Caco-2 (cell line): ENCODE measurements around the gene ZNF579. TPM values are rescaled to one million over a fixed set of nuclear protein-coding genes. Genes with fewer than 3 reads are reported as not detected.

Source experiments
- BruUV-seq: library from RNA; stranded (reverse); fragments of 400-500 nt; replicated peaks from 2 replicates; lab custom pipeline; 2021; lab: Mats Ljungman, UMichigan
- CTCF ChIA-PET: fragments of 300-600 bp; sonication (Branson Sonifier 250); formaldehyde crosslinking; loops from one replicate; lab custom pipeline; 2022; ENCODE audit warnings: antibody characterized with exemption; lab: Charles Lee
- POLR2A ChIA-PET: fragments of 300-600 bp; sonication (Branson Sonifier 250); formaldehyde crosslinking; loops from one replicate; lab custom pipeline; 2022; ENCODE audit warnings: antibody characterized with exemption; lab: Charles Lee
- DNase-seq, 2 experiments: peaks; one replicate each; pipeline versions ENCODE4 v3.0.0 to v3.0.0-alpha.2; 2020 to 2022
- H3K27me3 ChIP-seq: replicated peaks from 2 replicates; pipeline ENCODE4 v1.6.0; 2011; ENCODE audit warnings: low read length; ENCODE audit not compliant: control insufficient read depth, insufficient read depth
- H3K36me3 ChIP-seq: 2 replicates; pipeline ENCODE4 v1.5.1; 2011; ENCODE audit warnings: low read length; ENCODE audit not compliant: control insufficient read depth, insufficient read depth
- H3K4me1 ChIP-seq: fragments of 250-450 bp; sonication (Bioruptor Pico); 2 replicates; pipeline ENCODE4 v1.5.1; 2020; ENCODE audit warnings: mild to moderate bottlenecking
- H3K4me3 ChIP-seq: 2 replicates; pipeline ENCODE4 v1.5.1; 2011; ENCODE audit warnings: low read depth, mild to moderate bottlenecking, control low read depth, low read length
- H3K9me3 ChIP-seq: fragments of 250-450 bp; sonication (Bioruptor Pico); 2 replicates; pipeline ENCODE4 v1.5.1; 2020; ENCODE audit warnings: mild to moderate bottlenecking, moderate library complexity
- H3K27ac Mint-ChIP-seq: one replicate; pipeline ENCODE4 v1.8.0; 2022; ENCODE audit warnings: mixed read lengths; ENCODE audit not compliant: unreplicated experiment
- H3K27me3 Mint-ChIP-seq: one replicate; pipeline ENCODE4 v1.8.0; 2022; ENCODE audit warnings: mixed read lengths; ENCODE audit not compliant: insufficient read depth, unreplicated experiment
- H3K36me3 Mint-ChIP-seq: one replicate; pipeline ENCODE4 v1.8.0; 2022; ENCODE audit warnings: mild to moderate bottlenecking, mixed read lengths; ENCODE audit not compliant: insufficient read depth, unreplicated experiment
- H3K4me1 Mint-ChIP-seq: one replicate; pipeline ENCODE4 v1.8.0; 2022; ENCODE audit warnings: low read depth, mixed read lengths; ENCODE audit not compliant: unreplicated experiment
- H3K4me3 Mint-ChIP-seq: one replicate; pipeline ENCODE4 v1.8.0; 2022; ENCODE audit warnings: mild to moderate bottlenecking, moderate library complexity, mixed read lengths; ENCODE audit not compliant: unreplicated experiment
- H3K9me3 Mint-ChIP-seq: one replicate; pipeline ENCODE4 v1.8.0; 2022; ENCODE audit warnings: mixed read lengths; ENCODE audit not compliant: unreplicated experiment
- intact Hi-C: fragments of 100-400 bp; cut with micrococcal nuclease; formaldehyde crosslinking; loops from one replicate; pipeline ENCODE4 v1.10.0; 2022; ENCODE audit not compliant: unreplicated experiment
- total RNA-seq: library from RNA; stranded (reverse); gene quantifications from 2 replicates; pipeline ENCODE4 v1.2.3, GENCODE V29; 2022
- TF ChIP-seq, protein P1 (sequence below), 2 experiments: fragments of 200-600 bp in 1 of 2; IDR thresholded peaks; 1 replicate in 1 of 2; 2 replicates in 1 of 2; pipeline versions ENCODE4 v1.5.1 to v1.8.0; 2011 to 2022; ENCODE audit warnings: antibody characterized with exemption in 1 of 2, control low read depth in 1 of 2, inconsistent platforms in 1 of 2, low read depth in 1 of 2, low read length in 1 of 2, mild to moderate bottlenecking in 1 of 2, moderate library complexity in 1 of 2; ENCODE audit not compliant: insufficient read depth in 1 of 2, severe bottlenecking in 1 of 2, unreplicated experiment in 1 of 2

Gene ZNF579
- total RNA-seq, 1 experiment from 2014 or later = 30.4 TPM

- TSS peak; percentile 24 for BruUV-seq
- peaks cover 9% of the 10 kb centered on the region for H3K9me3 Mint-ChIP-seq
- Histone ChIP-seq H3K4me3 (peak within 1 kb of the TSS; percentile 70), H3K36me3 (peaks cover 3% of the 10 kb centered on the region), H3K9me3 (no peaks in the 10 kb centered on the region), H3K27me3 (no peaks in the 10 kb centered on the region), H3K4me1 (peaks cover 5% of the 10 kb centered on the region)
- TF ChIP-seq, protein P1, sequence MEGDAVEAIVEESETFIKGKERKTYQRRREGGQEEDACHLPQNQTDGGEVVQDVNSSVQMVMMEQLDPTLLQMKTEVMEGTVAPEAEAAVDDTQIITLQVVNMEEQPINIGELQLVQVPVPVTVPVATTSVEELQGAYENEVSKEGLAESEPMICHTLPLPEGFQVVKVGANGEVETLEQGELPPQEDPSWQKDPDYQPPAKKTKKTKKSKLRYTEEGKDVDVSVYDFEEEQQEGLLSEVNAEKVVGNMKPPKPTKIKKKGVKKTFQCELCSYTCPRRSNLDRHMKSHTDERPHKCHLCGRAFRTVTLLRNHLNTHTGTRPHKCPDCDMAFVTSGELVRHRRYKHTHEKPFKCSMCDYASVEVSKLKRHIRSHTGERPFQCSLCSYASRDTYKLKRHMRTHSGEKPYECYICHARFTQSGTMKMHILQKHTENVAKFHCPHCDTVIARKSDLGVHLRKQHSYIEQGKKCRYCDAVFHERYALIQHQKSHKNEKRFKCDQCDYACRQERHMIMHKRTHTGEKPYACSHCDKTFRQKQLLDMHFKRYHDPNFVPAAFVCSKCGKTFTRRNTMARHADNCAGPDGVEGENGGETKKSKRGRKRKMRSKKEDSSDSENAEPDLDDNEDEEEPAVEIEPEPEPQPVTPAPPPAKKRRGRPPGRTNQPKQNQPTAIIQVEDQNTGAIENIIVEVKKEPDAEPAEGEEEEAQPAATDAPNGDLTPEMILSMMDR (IDR thresholded peaks at IDR 0.05; ENCODE audit: insufficient read depth in 1 of 2, low read depth in 1 of 2, low read length in 1 of 2, severe bottlenecking in 1 of 2, unreplicated experiment in 1 of 2) = no peak
- ChIA-PET POLR2A (interaction anchor here (0.5 to 2.6 kb wide), 18 partner anchors 13 to 1409 kb away, joined by 3 to 27 read pairs (median 6); partner anchors contain the start of genes HSPBP1, ISOC2, KMT5C and TMEM238), CTCF (interaction anchor here (1.1 to 2.0 kb wide), 5 partner anchors 19 to 133 kb away, joined by 3 to 14 read pairs (median 6); partner anchors contain the start of gene ZNF579)
- no peaks in the 10 kb centered on the region for H3K27me3 Mint-ChIP-seq
- H3K27ac Mint-ChIP-seq = peak within 1 kb of the TSS; percentile 98
- intact Hi-C loops = loop anchor here (1.0 kb wide), 3 partner anchors 13 to 24 kb away; partner anchors contain the start of gene ZNF784
- H3K4me3 Mint-ChIP-seq = peak within 1 kb of the TSS; percentile 87
- H3K36me3 Mint-ChIP-seq = peaks cover 62% of the 10 kb centered on the region
- peaks cover 14% of the 10 kb centered on the region for H3K4me1 Mint-ChIP-seq
- peak; percentile 89 to 92 for DNase-seq
Measured at GRCh38 chr19:55599842-55600661, 19.4 kb upstream of the ZNF579 start, which contains the start of gene ZNF524. Gene ZNF524, plus strand, starts transcription at chr19:55600288. Its CDS starts 1,825 bp downstream, at chr19:55602113.

- Mint-ChIP-seq H3K9me3 (peaks cover 9% of the 10 kb centered on the region), H3K27ac (peak within 1 kb of the TSS; percentile 98), H3K36me3 (peaks cover 61% of the 10 kb centered on the region), H3K27me3 (no peaks in the 10 kb centered on the region), H3K4me3 (peak within 1 kb of the TSS; percentile 87), H3K4me1 (peaks cover 14% of the 10 kb centered on the region)
- H3K27me3 ChIP-seq = no peaks in the 10 kb centered on the region
- BruUV-seq = no TSS peak
- TF ChIP-seq, protein P1 (IDR thresholded peaks at IDR 0.05; ENCODE audit: insufficient read depth in 1 of 2, low read depth in 1 of 2, low read length in 1 of 2, severe bottlenecking in 1 of 2, unreplicated experiment in 1 of 2) = no peak
- DNase-seq = peak; percentile 99
- ChIA-PET POLR2A (interaction anchor here (0.5 to 2.6 kb wide), 27 partner anchors 9 to 1408 kb away, joined by 3 to 27 read pairs (median 4); partner anchors contain the start of genes HSPBP1, ISOC2, KMT5C and TMEM238), CTCF (interaction anchor here (0.6 to 2.0 kb wide), 11 partner anchors 12 to 511 kb away, joined by 3 to 14 read pairs (median 4); partner anchors contain the start of gene ZNF579)
- peaks cover 5% of the 10 kb centered on the region for H3K4me1 ChIP-seq
- H3K9me3 ChIP-seq = no peaks in the 10 kb centered on the region
- intact Hi-C loops = loop anchor here (1.0 kb wide), 3 partner anchors 12 to 25 kb away; partner anchors contain the start of gene ZNF784
- peaks cover 3% of the 10 kb centered on the region for H3K36me3 ChIP-seq
- H3K4me3 ChIP-seq = peak within 1 kb of the TSS; percentile 70
Measured at GRCh38 chr19:55599468-55599841, 18.8 kb upstream of the ZNF579 start, which contains the start of gene FIZ1. Gene FIZ1, minus strand, starts transcription at chr19:55599517. Its CDS starts 1,652 bp downstream, at chr19:55597865.
